HG02759 (cell line): ENCODE results near the gene ASB18.

Source experiments
- ATAC-seq: cut with Tn5 transposase; IDR thresholded peaks from one replicate; pipeline ENCODE4 v1.9.1; 2021; ENCODE audit warnings: mild to moderate bottlenecking, moderate library complexity; ENCODE audit not compliant: unreplicated experiment

ASB18 gene

DNA sequence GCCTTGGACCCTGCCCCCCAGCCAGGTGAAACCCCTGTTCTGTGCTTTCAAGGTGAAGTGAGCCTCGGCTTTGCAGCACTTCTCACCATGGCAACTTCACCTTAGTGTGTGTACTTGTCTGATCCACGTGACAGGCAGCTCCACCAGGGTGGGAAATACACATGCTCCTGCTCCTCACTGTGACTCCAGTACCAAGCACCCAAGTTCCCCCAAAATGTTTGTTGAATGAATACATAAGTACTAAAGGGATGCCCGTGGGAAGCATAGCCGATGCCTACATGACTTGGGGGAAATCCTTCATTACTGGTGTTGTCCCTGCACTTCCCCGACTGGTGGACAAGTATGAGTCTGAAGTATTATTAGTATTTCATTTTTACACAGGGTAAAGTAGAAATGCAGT lies 54.2 kb downstream of the ASB18 start:
- no peak for ATAC-seq

DNA sequence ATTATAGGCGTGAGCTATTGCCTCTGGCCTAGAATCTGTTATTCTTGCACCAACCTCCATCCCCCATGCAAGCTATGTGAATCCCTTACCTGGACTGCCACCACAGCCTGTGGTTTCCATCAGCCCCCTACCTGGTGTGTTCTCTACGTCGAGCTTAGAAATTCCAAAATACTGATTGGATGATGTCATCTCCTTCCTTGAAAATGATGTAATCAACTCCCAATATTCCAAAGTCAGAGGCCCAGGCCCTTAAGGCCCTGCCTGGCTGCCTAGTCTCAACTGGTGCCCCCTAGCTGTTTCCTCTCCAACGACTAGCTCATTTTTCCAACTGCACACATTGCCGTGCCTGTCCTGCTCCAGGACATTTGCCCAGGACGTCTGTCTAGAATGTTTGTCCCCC lies 54.7 kb downstream of the ASB18 start:
- no peak for ATAC-seq

DNA sequence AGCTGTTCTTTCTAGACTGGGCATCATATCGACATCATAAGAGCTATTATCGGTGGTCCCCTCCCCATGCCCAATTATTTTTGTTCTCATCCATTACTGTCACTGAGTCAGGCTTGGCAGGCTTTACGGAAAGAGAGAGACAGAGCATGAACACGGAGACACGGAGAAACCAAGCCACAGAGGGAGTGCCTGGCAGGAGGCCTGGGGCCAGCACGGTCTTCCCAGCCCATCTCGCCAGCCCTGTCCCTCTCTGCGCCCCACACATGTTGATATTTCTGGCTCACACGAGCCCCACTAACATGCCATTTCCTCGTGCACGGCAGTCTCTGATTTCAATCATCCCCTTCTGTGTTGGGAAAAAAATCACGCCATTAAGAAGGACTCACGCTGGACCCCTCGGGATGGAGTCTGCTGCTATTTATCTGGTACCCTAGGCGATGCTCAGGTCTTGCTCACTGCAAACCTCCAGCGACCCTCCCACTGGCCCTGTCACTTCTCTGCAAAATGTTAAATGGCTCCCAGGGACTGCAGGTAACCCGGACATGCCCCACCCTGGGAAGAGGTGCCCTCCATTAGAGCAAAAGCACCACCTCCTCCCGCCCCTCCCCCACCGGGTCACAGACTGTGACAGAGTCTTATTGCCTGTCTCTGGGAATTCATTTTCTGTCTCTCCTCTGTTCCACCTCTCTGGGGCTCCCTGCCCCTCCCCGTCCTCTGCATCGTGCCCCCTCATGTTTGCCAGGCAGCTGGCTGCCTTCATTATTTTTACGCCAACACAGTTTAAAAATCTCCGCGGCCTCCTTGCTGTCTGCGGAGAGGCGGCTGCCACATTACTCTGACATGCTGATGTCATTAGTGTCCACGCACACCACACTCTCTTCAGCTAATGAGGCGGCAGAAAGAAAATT lies 55.9 kb downstream of the ASB18 start:
- no peak for ATAC-seq

DNA sequence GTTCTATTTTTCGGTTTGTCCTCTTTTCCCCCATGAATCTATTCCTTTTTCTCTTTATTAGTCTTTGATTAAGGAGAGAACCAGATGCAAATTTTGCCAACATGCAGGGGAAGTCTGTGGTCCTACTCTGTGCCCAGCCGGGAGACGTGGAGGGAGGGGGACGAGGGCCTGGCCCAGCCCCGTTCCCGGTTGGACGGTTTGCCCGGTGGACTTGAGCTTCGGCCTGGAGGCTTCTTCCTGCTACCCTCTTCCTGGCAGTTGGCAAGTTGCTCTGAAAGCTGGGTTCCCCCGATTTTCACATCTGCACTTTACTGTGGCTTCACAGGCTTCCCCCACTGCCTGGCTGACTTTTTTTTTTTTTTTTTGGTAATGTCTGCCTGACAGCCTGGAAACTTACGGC lies 56.7 kb downstream of the ASB18 start:
- ATAC-seq, result no peak

DNA sequence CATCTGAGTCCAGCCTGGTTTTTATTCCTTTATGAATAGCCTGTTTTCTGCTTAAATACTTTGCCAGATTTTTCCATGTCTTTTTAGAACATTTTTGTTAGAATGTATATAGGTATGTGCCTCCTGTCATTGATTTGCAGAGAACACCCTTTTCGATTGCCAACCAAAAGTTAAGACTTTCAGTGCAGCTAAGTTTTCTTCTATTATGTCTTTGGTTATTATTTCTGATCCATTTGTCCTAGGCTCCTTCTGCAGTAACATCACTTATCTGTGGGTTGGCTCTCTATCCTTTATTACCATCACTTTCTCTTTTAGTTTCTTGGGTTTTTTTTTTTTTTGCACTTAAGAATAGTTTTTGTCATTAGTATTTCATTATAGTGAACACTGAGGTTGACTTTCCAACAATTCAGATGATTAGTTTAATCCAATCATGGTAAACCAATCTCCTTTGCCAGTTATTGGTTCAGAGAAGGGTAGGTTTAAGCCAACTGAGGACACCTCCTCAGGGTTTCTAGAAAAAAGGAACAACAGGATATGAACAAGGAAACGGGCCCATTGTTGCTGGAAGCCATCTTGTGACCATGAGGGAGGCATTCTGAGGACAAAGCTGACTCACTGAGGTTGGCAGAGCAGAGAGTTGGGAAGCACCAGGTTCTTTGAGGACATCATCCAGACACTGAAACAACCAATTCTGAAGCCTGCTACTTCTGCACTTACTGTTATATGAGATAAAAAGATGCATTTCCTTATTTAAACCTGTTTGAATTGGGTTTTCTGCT lies 58.1 kb downstream of the ASB18 start:
- no peak for ATAC-seq

DNA sequence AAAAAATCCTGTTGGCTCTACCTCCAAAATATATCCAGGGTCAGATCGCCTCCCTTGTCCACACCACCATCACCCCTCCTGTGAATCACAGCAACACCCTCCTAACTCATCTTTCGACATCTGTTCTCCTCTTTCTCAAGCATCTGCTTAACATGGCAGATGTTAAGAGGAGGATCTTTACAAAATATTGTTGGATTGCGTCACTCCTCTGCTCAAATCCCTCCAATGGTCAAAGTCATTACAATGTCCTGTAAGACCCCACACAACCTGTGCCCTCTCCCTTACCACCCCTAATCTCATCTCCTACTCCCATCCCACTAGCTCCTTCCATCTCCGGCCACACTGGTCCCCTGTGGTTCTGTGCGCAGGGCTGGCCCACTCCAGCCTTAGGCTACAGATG lies 59.3 kb downstream of the ASB18 start:
- no peak for ATAC-seq

DNA sequence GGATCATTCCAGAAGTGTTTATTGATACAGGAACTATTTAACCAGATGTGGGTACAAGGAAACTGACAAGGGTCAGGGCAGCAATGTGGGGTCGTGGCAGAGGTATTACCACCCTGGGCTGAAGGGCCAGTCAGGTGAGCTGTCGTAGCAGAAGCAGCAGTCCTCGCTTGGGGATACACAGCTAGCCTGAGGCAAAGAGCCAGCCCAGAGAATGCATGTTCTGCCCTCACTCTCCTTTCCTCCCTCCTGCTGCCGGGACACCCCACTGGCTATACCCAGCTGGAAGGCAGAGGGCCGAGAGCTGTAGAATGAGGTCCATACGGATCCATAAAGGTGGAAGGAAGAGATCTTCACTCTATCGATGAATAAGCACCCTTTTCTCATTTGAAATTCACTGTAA lies 63.8 kb downstream of the ASB18 start:
- ATAC-seq, result no peak

DNA sequence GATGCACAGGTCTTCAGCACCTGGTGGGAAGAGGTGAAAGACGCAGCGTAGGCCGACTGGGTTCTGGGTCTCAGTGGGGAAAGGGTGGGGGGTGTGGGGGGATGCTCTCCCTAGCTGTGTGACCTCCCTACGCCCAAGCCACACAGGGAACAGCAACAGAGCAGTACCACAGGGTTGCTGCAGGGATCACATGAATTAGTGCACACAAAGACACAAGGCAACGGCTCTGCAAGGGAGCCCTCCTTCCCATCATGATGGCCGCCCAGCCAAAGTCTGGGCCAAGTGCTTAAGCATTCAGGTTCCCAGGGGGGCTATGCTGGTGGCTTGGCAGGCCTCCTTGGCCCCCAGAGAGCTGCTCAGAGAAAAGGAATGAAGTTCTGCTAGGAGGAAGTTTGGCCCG lies 67.8 kb downstream of the ASB18 start:
- no peak for ATAC-seq

DNA sequence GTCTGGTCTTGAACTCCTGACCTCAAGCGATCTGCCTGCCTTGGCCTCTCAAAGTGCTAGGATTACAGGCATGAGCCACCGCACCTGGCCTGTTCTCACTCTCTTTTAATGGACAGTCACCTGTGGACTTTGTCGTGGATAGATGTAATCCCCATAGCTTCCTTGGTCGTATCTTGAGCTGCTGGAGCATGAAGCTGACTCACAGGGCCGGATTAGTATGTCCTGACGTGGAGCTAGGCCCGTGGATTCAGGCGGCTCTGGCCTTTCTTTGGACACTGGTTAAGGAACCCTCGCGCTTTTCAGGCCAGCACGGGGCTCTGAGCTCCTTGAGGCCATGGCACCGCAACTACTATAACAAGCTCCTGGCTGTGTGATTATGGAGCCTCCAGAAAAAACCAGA lies 68.5 kb downstream of the ASB18 start:
- no peak for ATAC-seq

DNA sequence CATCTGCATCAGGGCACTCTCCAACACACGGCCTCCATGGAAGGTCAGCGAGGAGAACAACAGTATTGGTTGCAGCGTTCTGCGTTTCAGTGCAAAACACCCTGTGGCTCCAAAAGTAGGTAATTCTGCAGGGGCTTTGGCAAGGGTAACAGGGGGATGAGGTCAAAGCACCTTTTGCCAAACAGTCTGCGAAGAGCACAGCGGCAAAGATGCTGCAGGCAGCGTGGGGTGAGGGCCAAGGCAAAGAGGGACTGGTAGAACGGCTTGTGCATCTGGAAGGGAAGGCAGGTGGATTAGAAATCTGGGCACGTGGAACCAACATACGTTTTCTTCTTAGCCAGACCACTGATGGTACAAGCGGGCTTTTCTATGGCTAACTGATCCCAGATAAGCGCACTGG lies 69.4 kb downstream of the ASB18 start:
- ATAC-seq, result no peak

DNA sequence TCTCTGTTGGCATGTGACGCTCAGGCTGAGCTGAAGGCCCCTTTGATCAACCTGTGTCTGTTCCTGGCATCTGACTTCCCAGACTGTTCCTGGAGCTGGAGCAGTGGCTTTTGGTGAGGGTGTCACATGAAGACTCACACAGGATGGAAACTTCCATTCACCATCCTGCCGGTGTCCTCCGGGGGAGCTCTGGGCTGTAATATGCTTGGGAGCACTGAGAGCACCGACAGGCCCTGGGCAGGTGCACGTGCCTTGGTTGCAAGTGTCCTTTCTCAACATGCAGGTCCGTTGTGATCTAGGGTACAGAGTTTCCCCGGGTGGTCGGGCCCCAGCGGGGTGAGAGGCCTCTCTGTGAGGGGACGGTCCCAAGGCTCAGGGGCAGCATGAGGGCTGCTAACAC lies 71.2 kb downstream of the ASB18 start:
- no peak for ATAC-seq

DNA sequence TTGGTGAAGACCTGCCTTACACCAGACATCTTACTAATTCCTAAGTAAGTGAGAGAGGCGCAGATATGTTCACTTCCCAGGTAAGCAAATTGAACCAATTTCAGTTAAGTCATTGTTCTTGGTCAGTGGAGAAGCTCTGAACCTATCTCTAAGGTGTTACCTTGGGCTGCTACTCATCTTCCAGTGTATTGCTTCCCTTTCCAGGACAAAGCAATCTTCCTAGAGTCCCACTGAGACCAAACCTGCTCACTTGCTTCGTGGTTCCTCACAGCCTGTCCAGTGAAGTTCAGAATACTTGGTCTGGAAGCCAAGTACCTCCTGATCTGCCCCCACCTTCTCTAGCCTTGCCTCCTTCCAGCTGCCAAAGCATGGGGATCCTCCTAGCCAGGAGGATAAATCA lies 73.5 kb downstream of the ASB18 start:
- no peak for ATAC-seq

DNA sequence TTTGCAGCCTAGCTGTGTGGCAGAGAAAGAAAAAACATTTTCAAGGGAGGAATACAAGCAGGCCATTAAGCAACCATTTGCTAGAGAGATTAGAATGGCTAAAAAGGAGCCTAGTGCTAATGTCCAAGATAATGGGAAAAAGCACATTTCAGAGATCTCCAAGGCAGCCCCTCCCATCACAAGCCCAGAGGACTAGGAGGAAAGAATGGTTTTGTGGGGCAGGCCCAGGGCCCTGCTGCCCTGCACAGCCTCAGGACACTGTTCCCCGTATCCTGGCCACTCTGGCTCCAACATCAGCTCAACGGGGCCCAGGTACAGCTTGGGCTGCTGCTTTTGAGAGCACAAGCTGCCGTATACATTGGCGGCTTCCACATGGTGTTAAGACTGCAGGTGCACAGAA lies 79.5 kb downstream of the ASB18 start:
- no peak for ATAC-seq

DNA sequence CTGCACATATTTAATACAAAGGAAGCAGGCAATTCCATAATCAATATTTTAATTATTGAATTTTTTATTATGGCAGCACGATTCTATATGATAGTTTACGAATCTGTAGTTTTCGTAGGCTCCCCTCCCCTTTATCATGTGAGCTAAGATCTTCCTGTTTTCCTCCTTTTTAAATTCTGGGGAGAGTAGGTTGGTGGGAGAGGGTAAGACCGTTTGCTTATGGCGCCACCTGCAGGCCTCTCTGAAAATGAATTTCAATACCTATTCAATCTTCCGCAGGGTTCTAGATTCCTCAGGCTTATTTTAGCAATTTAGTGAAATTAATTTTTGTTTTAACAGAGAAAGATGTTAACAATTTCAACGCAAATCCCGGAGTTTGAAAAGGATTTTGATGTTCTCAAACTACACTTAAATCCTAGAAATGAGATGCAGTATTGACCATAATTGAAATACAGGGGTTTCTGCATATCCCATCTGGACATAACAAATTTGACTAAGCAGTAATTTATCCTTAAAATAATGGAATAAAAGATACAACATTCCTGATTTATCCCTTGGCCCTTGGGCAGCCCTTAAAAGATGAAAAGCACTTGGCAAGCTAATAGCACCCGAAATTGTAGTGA lies 83.3 kb downstream of the ASB18 start:
- no peak for ATAC-seq

DNA sequence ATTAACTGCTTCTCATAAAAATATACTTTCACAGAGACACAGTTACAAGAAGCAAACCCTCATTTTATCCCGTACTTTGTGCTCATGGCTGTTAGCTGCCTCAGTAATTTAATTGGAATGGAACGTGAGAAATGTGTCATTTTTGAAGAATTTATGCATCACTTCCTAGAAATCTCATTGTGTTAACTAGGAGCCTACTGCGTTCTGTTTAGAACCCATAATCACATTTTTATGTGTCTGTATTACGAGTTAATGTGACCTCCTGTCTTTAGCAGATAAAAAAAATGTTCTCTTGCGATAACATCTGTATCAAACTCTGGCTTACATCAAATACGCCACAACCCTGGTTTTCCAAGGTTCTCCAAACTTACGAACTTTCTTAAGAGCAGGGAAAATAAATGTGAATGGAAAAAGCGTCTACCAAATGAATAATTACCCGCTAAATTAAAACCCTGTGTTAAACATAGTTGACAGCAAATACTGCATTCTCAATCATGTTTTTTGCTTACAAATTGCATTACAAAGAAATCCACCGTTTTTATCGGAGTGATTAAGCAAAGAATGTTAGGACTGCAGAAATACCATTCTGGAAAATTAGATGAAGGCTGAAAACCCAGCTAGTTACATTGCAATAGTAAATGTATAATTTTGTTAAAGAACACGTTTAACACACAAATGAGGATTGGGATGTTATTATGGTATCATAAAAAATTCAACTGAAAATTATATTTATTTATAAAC lies 84.0 kb downstream of the ASB18 start:
- no peak for ATAC-seq

DNA sequence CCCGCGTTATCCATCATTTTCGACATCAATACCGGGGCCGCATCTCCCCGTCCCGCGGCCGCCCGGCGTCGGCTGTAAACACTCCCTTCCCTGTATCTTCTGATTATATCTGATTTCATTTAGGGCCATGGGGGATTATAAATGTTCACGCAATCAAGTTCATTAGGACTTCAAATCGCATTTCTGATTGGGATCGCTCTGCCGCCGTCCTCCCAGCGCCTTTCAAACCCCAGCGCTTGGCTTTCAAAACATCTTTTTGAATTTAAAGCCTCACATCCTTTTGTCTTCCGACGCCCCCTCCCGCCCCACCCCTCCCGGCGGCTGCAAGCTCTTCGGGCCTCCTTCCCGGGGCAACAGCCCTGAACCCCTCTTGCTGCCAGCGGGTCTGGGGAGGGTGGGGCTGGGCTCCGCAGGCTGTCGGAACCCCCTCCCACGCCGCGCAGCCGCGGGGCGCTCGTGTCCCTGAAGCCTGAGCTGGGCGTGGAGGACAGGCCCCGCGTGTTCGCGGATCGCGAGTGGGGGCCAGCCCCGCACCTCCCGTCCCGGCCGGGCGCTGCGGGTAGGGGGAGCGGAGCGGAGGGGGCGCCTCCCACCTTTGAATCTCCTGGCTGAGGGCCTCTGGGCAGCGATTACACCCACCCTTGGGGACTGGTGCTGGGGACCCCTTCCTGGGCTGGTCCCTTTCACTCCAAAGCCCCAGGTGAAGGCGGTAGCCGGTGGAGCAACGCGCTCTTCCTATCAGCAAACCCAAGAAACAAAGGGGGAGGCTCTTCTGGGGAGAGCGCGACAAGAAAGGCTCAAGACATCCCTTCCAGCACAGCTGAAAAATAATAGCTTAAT lies 84.8 kb downstream of the ASB18 start:
- no peak for ATAC-seq

DNA sequence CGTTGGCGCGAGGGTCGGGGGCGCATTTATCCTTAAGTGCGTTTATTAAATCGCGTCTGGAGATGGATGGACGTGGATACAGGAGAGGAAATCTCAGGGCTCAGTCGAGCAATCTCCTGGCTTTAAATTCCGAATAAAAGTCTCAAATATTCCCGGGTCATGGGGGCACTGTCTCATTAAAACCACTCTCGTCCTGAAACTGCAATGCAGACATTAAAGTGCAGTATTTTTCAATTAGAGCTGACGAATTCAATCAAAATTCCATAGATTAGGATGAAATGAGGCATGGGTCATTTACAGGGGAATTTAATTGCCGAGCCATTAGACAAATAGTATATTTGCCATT lies 85.3 kb downstream of the ASB18 start:
- no peak for ATAC-seq

DNA sequence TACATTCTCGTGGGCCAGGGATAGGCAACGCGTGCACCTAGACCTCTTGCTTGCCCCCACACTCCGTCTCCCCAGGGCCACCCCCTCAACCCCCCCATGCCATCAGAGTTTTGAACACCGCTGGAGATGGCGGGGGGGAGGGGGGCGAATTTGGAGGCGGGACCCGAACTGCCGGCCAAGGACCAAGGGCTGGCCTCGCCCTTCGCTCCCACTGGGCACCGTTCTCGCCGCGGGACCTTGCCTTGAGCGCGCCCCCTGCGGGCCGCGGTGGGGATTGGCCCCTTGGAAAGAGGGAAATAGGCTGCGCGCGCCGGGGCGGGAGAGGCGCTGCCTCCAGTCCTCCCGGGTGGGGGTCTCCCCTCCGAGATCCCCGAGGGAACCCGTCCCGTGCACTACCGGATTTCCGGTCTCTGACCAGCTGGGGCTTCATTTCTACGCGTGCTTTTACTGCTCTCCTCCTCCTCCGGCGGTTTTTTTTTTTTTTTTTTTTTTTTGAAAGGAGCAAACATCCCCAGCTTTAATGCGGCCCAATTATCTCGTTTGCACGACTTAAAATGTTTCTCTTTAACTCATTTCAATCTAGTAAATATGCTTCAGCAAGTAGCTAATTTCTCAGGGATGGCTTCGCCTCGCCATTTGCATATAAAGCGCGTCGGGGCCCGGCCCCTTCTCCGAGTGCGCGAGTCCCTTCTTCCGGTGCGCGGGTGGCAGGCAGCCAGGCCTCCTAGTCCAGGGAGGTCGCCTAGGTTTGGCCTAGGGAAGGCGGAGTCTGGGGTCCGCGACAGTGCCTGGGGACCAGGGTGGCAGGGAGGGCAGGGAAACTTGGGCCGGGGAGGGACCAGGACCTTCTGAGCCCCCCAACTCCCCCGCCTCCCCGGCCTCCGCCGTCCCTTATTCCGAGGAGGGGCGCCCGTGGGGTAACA lies 86.0 kb downstream of the ASB18 start:
- ATAC-seq, result no peak

DNA sequence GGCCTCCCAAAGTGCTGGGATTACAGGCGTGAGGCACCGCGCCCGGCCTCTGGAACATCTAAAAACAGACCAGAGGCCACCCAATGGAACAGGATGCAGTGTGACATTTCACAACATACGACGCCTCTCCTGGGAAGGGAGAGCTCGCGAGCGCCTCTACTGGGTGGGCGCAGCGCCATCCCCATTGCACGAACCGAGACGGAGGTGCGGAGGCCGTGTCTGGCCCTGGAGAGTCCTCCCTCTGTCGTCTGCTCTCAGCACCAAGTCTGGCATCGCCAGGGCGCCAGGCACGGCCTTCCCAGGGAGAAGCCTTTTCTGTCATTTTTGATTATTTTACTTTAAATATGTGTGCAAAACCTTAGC lies 86.6 kb downstream of the ASB18 start:
- ATAC-seq, result no peak
